Activated CD4-positive, alpha-beta memory T cell treated with anti-CD3 and anti-CD28 coated beads for 36 hours (primary cell): ENCODE data around the gene CNNM4. TPM values are rescaled to one million over a fixed set of nuclear protein-coding genes. Genes with fewer than 3 reads are reported as not detected.
A peak's percentile ranks its signal among the peaks of the same experiment; 100 is the strongest.

Experiments
- CTCF ChIA-PET: fragments of 350-600 bp; sonication (Branson Sonifier 250); formaldehyde crosslinking; loops from one replicate; lab custom pipeline; 2021; ENCODE audit warnings: antibody characterized with exemption, inconsistent platforms; lab: Charles Lee
- POLR2A ChIA-PET: fragments of 350-600 bp; sonication (Branson Sonifier 250); formaldehyde crosslinking; loops from one replicate; lab custom pipeline; 2021; ENCODE audit warnings: antibody characterized with exemption; lab: Charles Lee
- DNase-seq: peaks from one replicate; pipeline ENCODE4 v3.0.0-alpha.2; 2020
- H3K27ac Mint-ChIP-seq: one replicate; pipeline ENCODE4 v1.8.0; 2021; ENCODE audit warnings: mixed read lengths
- H3K27me3 Mint-ChIP-seq: one replicate; pipeline ENCODE4 v1.8.0; 2021; ENCODE audit warnings: mixed read lengths
- H3K36me3 Mint-ChIP-seq: one replicate; pipeline ENCODE4 v1.8.0; 2021; ENCODE audit warnings: mixed read lengths
- H3K4me1 Mint-ChIP-seq: one replicate; pipeline ENCODE4 v1.8.0; 2021; ENCODE audit warnings: low read depth, mixed read lengths
- H3K4me3 Mint-ChIP-seq: one replicate; pipeline ENCODE4 v1.8.0; 2021; ENCODE audit warnings: mild to moderate bottlenecking, mixed read lengths
- H3K9me3 Mint-ChIP-seq: one replicate; pipeline ENCODE4 v1.8.0; 2021; ENCODE audit warnings: mixed read lengths
- intact Hi-C: fragments of 100-400 bp; cut with micrococcal nuclease; formaldehyde crosslinking; loops from one replicate; pipeline ENCODE4 v1.15.1; 2023
- total RNA-seq, 2 experiments: library from RNA; stranded (reverse); gene quantifications; one replicate each; pipeline ENCODE4 v1.2.3, GENCODE V29; 2021

Gene CNNM4
- total RNA-seq, 2 experiments from 2014 or later = 7.5 to 8.2 TPM

DNA sequence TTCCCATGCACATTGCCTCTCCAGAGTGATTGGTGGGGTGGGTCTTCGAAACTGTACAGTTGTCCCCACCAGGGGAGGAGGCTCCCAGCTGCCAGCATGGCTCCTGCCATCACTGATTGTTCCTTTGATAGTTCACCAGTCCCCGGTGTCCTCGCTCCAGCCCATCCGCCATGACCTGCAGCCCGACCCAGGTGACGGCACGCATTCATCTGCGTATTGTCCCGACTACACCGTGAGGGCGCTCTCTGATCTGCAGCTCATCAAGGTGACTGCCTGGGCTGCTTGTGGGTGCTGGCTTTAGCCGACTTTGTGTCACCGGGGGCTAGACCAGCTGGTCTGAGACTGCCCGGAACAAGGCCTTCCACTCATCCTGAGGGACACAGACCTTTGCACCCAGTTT, 67.7 kb downstream of the CNNM4 start:
- intact Hi-C loops = no loop called here
- H3K4me3 Mint-ChIP-seq = no peak overlapping the region
- no peak for DNase-seq
- no peaks in the 10 kb centered on the region for H3K9me3 Mint-ChIP-seq
- H3K27ac Mint-ChIP-seq = no peak overlapping the region
- H3K36me3 Mint-ChIP-seq = peaks cover 41% of the 10 kb centered on the region
- POLR2A ChIA-PET = no interaction called here
- CTCF ChIA-PET = no interaction called here
- H3K4me1 Mint-ChIP-seq = no peaks in the 10 kb centered on the region
- H3K27me3 Mint-ChIP-seq = no peaks in the 10 kb centered on the region

DNA sequence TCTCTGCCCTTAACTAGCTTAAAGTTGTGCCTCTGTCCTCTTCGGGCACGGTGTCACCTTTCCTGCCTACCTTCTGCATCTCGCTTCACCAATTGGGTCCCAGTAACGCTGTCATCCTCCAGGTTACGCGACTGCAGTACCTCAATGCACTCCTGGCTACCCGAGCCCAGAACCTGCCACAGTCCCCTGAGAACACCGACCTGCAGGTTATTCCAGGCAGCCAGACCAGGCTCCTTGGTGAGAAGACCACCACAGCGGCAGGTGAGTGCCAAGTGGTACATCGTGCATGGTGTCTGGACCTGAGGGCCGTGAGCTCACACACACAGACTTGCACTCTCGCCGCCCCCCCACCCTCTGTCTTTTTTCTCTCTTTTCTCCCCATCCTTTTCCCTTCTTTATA, 68.2 kb downstream of the CNNM4 start:
- no peak overlapping the region for H3K27ac Mint-ChIP-seq
- no peaks in the 10 kb centered on the region for H3K9me3 Mint-ChIP-seq
- peaks cover 43% of the 10 kb centered on the region for H3K36me3 Mint-ChIP-seq
- no peak for DNase-seq
- CTCF ChIA-PET = no interaction called here
- H3K4me3 Mint-ChIP-seq = no peak overlapping the region
- intact Hi-C loops = no loop called here
- no peaks in the 10 kb centered on the region for H3K27me3 Mint-ChIP-seq
- H3K4me1 Mint-ChIP-seq = no peaks in the 10 kb centered on the region
- POLR2A ChIA-PET = no interaction called here

DNA sequence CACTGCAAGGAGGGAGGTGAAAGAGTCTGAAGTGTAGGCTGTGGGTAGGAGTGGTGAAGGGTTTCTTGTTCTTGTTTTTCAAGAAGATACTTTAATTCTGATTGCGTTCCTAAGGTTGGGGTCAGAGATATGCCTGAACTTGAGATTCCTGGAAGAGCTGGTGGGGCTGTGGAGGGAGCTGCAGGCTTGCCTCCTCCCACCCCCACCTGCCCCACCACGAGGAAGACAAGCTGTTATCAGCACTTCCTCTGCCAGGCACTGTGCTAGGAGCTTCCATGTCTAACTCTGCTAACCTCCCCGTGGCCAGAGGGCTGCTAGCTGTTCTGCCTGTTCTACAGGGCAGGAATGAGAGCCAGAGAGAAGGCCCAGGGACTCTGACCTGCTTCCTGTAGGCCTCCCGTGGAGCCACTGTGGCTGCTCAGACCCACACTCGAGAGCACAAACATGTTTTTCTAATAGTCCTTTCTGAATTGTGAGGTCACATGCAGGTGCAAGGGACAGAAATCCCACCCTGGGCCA, 69.4 kb downstream of the CNNM4 start:
- intact Hi-C loops = no loop called here
- ChIA-PET POLR2A (no interaction called here), CTCF (no interaction called here)
- Mint-ChIP-seq H3K4me3 (no peak overlapping the region), H3K27me3 (no peaks in the 10 kb centered on the region), H3K27ac (no peak overlapping the region), H3K4me1 (no peaks in the 10 kb centered on the region), H3K9me3 (no peaks in the 10 kb centered on the region), H3K36me3 (peaks cover 42% of the 10 kb centered on the region)
- no peak for DNase-seq

DNA sequence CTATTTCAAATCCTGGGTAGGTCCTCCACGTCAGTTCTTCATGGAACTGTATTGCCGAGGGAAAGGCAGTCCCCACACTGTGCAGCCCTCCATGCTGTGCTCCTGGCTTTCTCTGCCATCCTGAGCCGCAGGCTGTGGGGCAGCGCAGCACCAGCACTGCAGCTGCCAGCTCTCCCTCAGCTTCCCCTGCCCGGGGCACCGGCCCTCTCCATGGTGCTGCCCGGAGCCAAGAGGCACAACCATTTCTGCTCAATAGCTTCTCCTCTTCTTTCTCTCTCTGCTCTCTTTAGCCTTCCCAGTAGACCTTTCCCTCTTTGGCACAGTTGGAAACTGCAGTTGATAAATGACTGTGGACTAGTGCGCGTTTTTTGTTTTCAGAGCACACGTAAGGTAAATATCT, 71.0 kb downstream of the CNNM4 start:
- intact Hi-C loops = no loop called here
- ChIA-PET CTCF (no interaction called here), POLR2A (no interaction called here)
- no peaks in the 10 kb centered on the region for H3K27me3 Mint-ChIP-seq
- no peak for DNase-seq
- peaks cover 36% of the 10 kb centered on the region for H3K36me3 Mint-ChIP-seq
- H3K4me3 Mint-ChIP-seq = no peak overlapping the region
- no peaks in the 10 kb centered on the region for H3K4me1 Mint-ChIP-seq
- H3K9me3 Mint-ChIP-seq = no peaks in the 10 kb centered on the region
- H3K27ac Mint-ChIP-seq = no peak overlapping the region

- no peak for DNase-seq
- H3K4me3 Mint-ChIP-seq = no peak overlapping the region
- ChIA-PET POLR2A (no interaction called here), CTCF (no interaction called here)
- peaks cover 36% of the 10 kb centered on the region for H3K36me3 Mint-ChIP-seq
- intact Hi-C loops = no loop called here
- no peaks in the 10 kb centered on the region for H3K4me1 Mint-ChIP-seq
- H3K9me3 Mint-ChIP-seq = no peaks in the 10 kb centered on the region
- no peak overlapping the region for H3K27ac Mint-ChIP-seq
- H3K27me3 Mint-ChIP-seq = no peaks in the 10 kb centered on the region
Measured at GRCh38 chr2:96832408-96832753, 71.7 kb downstream of the CNNM4 start.

DNA sequence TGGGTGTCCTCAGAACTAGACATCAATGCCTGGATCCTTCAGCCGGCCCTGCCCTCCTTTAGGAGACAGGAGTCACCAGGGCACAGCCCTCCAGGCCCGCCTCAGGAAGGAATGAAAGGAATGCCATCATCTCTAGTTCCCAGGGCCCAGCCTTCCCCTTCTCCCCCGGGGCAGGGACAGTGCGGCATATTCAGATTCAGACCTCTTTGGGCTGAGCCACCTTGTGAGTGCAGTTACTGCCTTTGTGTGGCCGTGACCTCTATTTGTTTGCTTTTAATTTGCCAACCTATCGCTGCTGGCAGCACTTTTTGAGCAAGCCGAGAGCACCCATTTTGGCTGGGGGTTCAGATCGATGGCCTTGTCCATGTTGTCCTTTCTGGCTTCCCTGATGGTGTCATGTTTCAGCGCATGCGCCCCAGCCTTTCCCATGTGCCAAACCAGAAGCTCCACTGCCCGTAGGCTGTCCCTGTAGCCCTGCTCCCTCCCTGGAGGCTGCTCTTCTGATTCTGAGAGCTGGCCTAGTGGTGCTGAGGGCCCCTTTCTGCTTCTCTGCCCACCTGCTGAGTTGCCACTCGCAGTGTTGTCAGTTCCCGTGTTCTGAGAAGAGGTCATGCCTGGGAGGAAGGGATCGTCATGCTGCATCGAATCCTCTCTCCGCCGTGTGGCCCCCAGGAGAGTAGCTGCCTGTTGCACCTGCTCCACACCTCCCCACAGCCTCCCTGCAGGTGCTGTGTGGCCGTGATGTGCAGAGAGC, 72.2 kb downstream of the CNNM4 start:
- Mint-ChIP-seq H3K36me3 (peaks cover 35% of the 10 kb centered on the region), H3K4me3 (no peak overlapping the region), H3K27me3 (no peaks in the 10 kb centered on the region), H3K27ac (no peak overlapping the region), H3K9me3 (no peaks in the 10 kb centered on the region), H3K4me1 (no peaks in the 10 kb centered on the region)
- intact Hi-C loops = no loop called here
- no peak for DNase-seq
- POLR2A ChIA-PET = interaction anchor here (1.0 kb wide), 1 partner anchor 14 kb away, joined by 4 read pairs; no protein-coding TSS in a partner anchor
- CTCF ChIA-PET = no interaction called here

- no peaks in the 10 kb centered on the region for H3K27me3 Mint-ChIP-seq
- intact Hi-C loops = no loop called here
- no peak overlapping the region for H3K27ac Mint-ChIP-seq
- CTCF ChIA-PET = interaction anchor here (1.0 kb wide), 1 partner anchor 116 kb away, joined by 3 read pairs; no protein-coding TSS in a partner anchor
- POLR2A ChIA-PET = interaction anchor here (0.7 kb wide), 1 partner anchor 14 kb away, joined by 5 read pairs; no protein-coding TSS in a partner anchor
- H3K36me3 Mint-ChIP-seq = peaks cover 22% of the 10 kb centered on the region
- no peak overlapping the region for H3K4me3 Mint-ChIP-seq
- H3K4me1 Mint-ChIP-seq = peaks cover 17% of the 10 kb centered on the region
- no peaks in the 10 kb centered on the region for H3K9me3 Mint-ChIP-seq
- no peak for DNase-seq
Measured at GRCh38 chr2:96835830-96836229, 75.1 kb downstream of the CNNM4 start.

- H3K27ac Mint-ChIP-seq = no peak overlapping the region
- H3K27me3 Mint-ChIP-seq = no peaks in the 10 kb centered on the region
- ChIA-PET POLR2A (no interaction called here), CTCF (interaction anchor here (1.1 kb wide), 1 partner anchor 21 kb away, joined by 3 read pairs; the partner anchor contains the start of gene CNNM3)
- H3K9me3 Mint-ChIP-seq = no peaks in the 10 kb centered on the region
- intact Hi-C loops = no loop called here
- H3K4me1 Mint-ChIP-seq = peaks cover 20% of the 10 kb centered on the region
- no peak overlapping the region for H3K4me3 Mint-ChIP-seq
- no peak for DNase-seq
- peaks cover 15% of the 10 kb centered on the region for H3K36me3 Mint-ChIP-seq
Measured at GRCh38 chr2:96837575-96837974, 76.9 kb downstream of the CNNM4 start.

DNA sequence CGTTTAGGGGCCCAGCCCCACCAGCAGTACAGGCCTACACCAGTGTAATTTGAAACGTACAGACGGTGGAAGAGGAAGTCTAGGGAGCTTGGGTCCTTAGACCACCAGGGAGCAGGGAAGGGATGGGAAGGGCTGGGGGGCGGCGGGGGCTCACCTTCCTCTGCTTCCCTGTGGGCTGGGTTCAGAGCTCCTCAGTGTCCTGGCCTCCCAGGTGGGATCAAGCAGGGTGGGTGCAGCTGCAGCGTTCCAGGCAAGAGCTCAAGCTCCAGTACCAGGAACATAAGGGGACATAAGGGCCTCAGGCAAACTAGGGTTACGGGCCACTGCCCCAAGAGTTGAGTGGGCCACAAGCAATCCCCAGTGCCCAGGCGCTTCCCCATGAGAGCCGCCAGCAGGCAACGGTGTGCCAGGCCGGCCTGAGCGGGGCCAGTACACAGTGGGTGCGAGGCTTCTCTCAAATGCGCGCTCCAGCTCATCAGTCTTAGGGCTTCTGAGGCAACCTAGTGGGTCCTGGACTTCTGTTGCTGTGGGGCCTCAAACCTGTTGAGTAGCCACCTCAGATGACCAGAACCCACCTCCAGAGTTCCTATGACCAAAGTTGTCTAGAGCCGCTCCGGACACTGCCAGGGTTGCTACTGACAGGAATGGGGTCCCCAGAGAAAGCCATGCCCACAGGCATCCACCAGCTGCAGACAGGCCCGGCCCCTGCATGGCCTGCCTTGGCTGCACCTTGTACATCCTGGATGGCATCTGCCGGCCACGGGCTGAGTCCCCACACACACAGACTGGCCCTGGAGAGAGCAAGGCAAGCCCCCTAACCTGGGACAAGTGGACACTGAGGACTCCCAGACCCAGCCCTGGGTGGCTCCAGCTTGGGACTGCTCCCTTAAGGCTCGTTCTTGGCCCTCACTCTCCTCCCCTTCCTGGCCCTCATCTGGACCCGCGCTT, 77.9 kb downstream of the CNNM4 start:
- Mint-ChIP-seq H3K4me1 (peaks cover 20% of the 10 kb centered on the region), H3K36me3 (peaks cover 7% of the 10 kb centered on the region), H3K9me3 (no peaks in the 10 kb centered on the region), H3K27me3 (no peaks in the 10 kb centered on the region), H3K27ac (peak overlapping the region; percentile 42), H3K4me3 (no peak overlapping the region)
- DNase-seq = no peak
- POLR2A ChIA-PET = interaction anchor here (1.5 kb wide), 1 partner anchor 23 kb away, joined by 6 read pairs; the partner anchor contains the start of gene CNNM3
- intact Hi-C loops = no loop called here
- CTCF ChIA-PET = interaction anchor here (0.6 to 2.0 kb wide), 3 partner anchors 19 to 692 kb away, joined by 3 to 10 read pairs (median 3); partner anchors contain the start of genes ANKRD39 and CNNM3

DNA sequence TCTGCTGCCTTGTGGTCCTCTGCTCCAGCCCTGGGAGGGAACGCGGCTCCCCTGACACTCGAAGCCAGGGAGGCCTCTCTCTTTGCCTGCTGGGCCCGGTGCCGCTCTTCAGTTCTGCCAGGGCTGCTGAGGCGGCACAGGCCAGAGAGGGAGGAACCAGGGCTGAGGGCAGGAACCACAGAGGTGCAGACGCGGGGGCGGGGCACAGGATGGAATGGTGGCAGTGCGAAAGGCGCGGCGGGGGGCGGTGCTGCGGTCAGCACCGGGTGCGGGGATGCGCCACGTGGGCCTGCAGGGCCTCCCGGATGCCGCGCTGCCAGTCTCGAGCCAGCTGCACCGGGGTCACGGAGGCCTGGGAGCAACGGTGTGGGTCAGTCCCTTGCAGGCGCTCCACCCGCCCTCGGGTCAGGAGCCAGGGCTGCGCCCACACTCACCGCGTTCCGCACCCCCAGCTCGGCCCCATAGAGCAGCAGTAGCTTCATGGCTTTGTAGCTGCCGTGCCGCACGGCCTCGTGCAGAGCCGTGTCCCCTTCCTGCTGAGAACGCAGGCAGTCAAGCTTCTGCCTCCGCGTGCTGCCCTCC, 78.7 kb downstream of the CNNM4 start:
- H3K9me3 Mint-ChIP-seq = no peaks in the 10 kb centered on the region
- H3K4me1 Mint-ChIP-seq = peaks cover 20% of the 10 kb centered on the region
- peak; percentile 90 for DNase-seq
- POLR2A ChIA-PET = interaction anchor here (0.5 to 1.5 kb wide), 2 partner anchors 23 to 173 kb away, joined by 3 to 6 read pairs; partner anchors contain the start of gene CNNM3
- H3K27me3 Mint-ChIP-seq = no peaks in the 10 kb centered on the region
- intact Hi-C loops = no loop called here
- peak overlapping the region; percentile 42 for H3K27ac Mint-ChIP-seq
- CTCF ChIA-PET = interaction anchor here (0.6 to 2.0 kb wide), 4 partner anchors 16 to 693 kb away, joined by 3 to 10 read pairs (median 4); partner anchors contain the start of gene ANKRD39
- H3K4me3 Mint-ChIP-seq = no peak overlapping the region
- H3K36me3 Mint-ChIP-seq = peaks cover 6% of the 10 kb centered on the region
